SH-SY5Y (cell line): ENCODE results near the gene NF1.

Source experiments
- GATA2 ChIP-seq: IDR thresholded peaks from 2 replicates; pipeline ENCODE4 v1.6.1; 2011; ENCODE audit warnings: mild to moderate bottlenecking, low read depth, low read length
- GATA3 ChIP-seq: IDR thresholded peaks from 2 replicates; pipeline ENCODE4 v1.6.1; 2011; ENCODE audit warnings: low read depth, mild to moderate bottlenecking, low read length, moderate library complexity

DNA sequence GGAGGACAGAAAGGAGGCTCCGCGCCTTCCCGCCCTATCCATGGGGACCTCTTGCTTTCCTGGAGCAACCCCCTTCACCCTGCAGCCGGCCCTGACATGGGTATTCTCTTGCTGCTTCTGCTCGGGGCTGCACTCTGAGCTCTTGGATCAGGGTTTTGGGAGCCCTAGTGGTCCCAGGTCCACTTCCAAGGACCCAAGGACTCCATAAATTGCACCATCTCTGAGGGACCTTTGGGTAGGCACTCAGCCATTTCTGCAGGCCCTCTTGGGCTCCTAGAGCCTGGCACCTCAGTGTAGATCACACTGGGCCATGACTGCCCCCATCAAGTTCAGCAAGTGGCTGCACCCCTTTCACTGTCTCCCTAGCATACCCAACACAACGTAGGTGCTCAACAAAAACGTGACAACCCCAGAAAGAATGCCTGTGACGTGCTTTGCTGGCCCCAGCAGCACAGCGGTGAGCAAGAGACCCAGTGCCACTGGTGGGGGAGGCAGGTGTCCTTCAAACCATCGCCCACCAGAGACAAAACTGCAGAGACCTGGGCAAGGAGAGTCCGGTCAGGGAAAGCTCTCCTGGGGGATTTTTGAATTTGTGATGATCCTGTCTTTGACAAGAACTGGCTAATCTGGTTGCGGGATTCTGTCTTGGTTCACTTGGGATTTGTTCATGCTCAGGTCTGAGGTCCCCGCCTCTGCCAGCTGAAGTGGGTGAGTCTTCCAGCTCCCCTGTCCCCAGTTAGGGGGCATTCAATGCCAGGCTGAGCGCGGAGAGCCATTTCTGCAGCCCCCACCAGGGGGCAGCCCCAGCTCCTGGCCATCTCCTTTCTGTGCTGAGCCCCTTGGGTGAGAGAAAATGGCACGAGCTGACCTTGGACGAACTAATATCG, 294.2 kb downstream of the NF1 start:
- TF ChIP-seq GATA3 (no peak), GATA2 (no peak)
